Measurements from ENCODE around the gene TMEM145.
"Not testable (repeated sequence)": the region's sequence is repeated elsewhere in the genome, so short reads cannot be mapped to it uniquely, and the experiment has no call there.

TMEM145 gene

GRCh38 chr19:42335971-42336370 is 22.9 kb downstream of the TMEM145 start:
- no peak for DNase-seq (ENCODE audit: low spot score)

GRCh38 chr19:42339126-42339860 is 26.2 kb downstream of the TMEM145 start:
- DNase-seq (ENCODE audit: low spot score): not testable (repeated sequence)

- not testable (repeated sequence) for DNase-seq (ENCODE audit: low spot score)
These were observed 26.8 kb downstream of the TMEM145 start for GRCh38 chr19:42339922-42340321.

- no peak for DNase-seq (ENCODE audit: low spot score)
These were observed 30.4 kb downstream of the TMEM145 start for GRCh38 chr19:42343344-42344110.

- DNase-seq (ENCODE audit: low spot score): no peak
These were observed 31.3 kb downstream of the TMEM145 start for GRCh38 chr19:42344336-42344893.

GRCh38 chr19:42345191-42345812 is 32.2 kb downstream of the TMEM145 start:
- peak; percentile 49 for DNase-seq (ENCODE audit: low spot score)

- no peak for DNase-seq (ENCODE audit: low spot score)
These were observed 35.1 kb downstream of the TMEM145 start for GRCh38 chr19:42348211-42348610.

GRCh38 chr19:42349378-42350107 is 36.4 kb downstream of the TMEM145 start:
- DNase-seq (ENCODE audit: low spot score): no peak

- no peak for DNase-seq (ENCODE audit: low spot score)
These were observed 37.3 kb downstream of the TMEM145 start for GRCh38 chr19:42350417-42350816.

- DNase-seq (ENCODE audit: low spot score): no peak
These were observed 38.1 kb downstream of the TMEM145 start for GRCh38 chr19:42351079-42351735.

GRCh38 chr19:42352301-42353259 is 39.5 kb downstream of the TMEM145 start:
- no peak for DNase-seq (ENCODE audit: low spot score)

GRCh38 chr19:42353341-42354015 is 40.4 kb downstream of the TMEM145 start:
- no peak for DNase-seq (ENCODE audit: low spot score)

GRCh38 chr19:42355896-42356295 is 42.8 kb downstream of the TMEM145 start:
- DNase-seq (ENCODE audit: low spot score): no peak

GRCh38 chr19:42356686-42357085 is 43.6 kb downstream of the TMEM145 start:
- DNase-seq (ENCODE audit: low spot score): no peak

- no peak for DNase-seq (ENCODE audit: low spot score)
These were observed 44.2 kb downstream of the TMEM145 start for GRCh38 chr19:42357290-42357689.

GRCh38 chr19:42360787-42361544 is 47.9 kb downstream of the TMEM145 start:
- DNase-seq (ENCODE audit: low spot score): no peak

- no peak for DNase-seq (ENCODE audit: low spot score)
These were observed 48.4 kb downstream of the TMEM145 start for GRCh38 chr19:42361545-42361910.

- no peak for DNase-seq (ENCODE audit: low spot score)
These were observed 49.2 kb downstream of the TMEM145 start for GRCh38 chr19:42362342-42362741.

- no peak for DNase-seq (ENCODE audit: low spot score)
These were observed 49.9 kb downstream of the TMEM145 start for GRCh38 chr19:42362891-42363440.

All from GM03348 (cell line).